GM13977 (cell line): ENCODE data around the gene CST1.
"Not testable (repeated sequence)": the region's sequence is repeated elsewhere in the genome, so short reads cannot be mapped to it uniquely, and the experiment has no call there.

Experiments
- DNase-seq: peaks from one replicate; pipeline ENCODE4 v3.0.0; 2012; ENCODE audit warnings: low spot score
- CTCF ChIP-seq: IDR thresholded peaks from 2 replicates; pipeline ENCODE4 v1.5.1; 2012; ENCODE audit warnings: mild to moderate bottlenecking, control low read depth; ENCODE audit not compliant: insufficient read depth; ENCODE audit errors: extremely low read depth, missing control alignments
- in situ Hi-C: fragments of 300-500 bp; cut with MboI; formaldehyde crosslinking; loops from one replicate; pipeline ENCODE4 v1.12.0; 2022; ENCODE audit warnings: low sequenced_read_pairs, low pct_unique_long_range_greater_than_20kb, mixed read lengths, inconsistent platforms; ENCODE audit not compliant: unreplicated experiment

Gene CST1

GRCh38 chr20:23750786-23751185 is at the start of gene CST1:
Gene CST1, minus strand, starts transcription at chr20:23750935. Its CDS starts 69 bp downstream, at chr20:23750866.
- in situ Hi-C loops, DNase-seq: not testable (repeated sequence)

GRCh38 chr20:23799216-23799847 is 48.6 kb upstream of the CST1 start:
- DNase-seq, in situ Hi-C loops: not testable (repeated sequence)
- TF ChIP-seq CTCF = peak; percentile 60

GRCh38 chr20:23795526-23795925 is 44.8 kb upstream of the CST1 start:
- DNase-seq = no peak
- no peak for TF ChIP-seq CTCF
- in situ Hi-C loops = no loop called here

GRCh38 chr20:23794841-23795240 is 44.1 kb upstream of the CST1 start:
- TF ChIP-seq CTCF = no peak
- DNase-seq = no peak
- in situ Hi-C loops = no loop called here

GRCh38 chr20:23794065-23794464 is 43.3 kb upstream of the CST1 start:
- no peak for DNase-seq
- in situ Hi-C loops = no loop called here

GRCh38 chr20:23783447-23783846 is 32.7 kb upstream of the CST1 start:
- no peak for TF ChIP-seq CTCF
- no peak for DNase-seq
- in situ Hi-C loops = no loop called here

More at GRCh38 chr20:23794065-23794464, 43.3 kb upstream of the CST1 start:
- no peak for TF ChIP-seq CTCF

GRCh38 chr20:23782366-23782983 is 31.7 kb upstream of the CST1 start:
- in situ Hi-C loops = no loop called here
- peak; percentile 71 for TF ChIP-seq CTCF
- DNase-seq = peak; percentile 14

GRCh38 chr20:23778676-23779075 is 27.9 kb upstream of the CST1 start:
- DNase-seq, in situ Hi-C loops: not testable (repeated sequence)

- in situ Hi-C loops, DNase-seq: not testable (repeated sequence)
Observed at GRCh38 chr20:23777380-23777779, 26.6 kb upstream of the CST1 start.
